SK-N-SH (cell line): ENCODE measurements around the gene GLRA3. TPM values are rescaled to one million over a fixed set of nuclear protein-coding genes. Genes with fewer than 3 reads are reported as not detected.

Source experiments
- CTCF ChIA-PET: fragments of 300-600, 350-600 bp; formaldehyde crosslinking; extraction: SDS; loops from one replicate; lab custom pipeline; 2021; lab: Yijun Ruan, JAX
- POLR2A ChIA-PET: fragments of 350-600 bp; sonication (Branson Sonifier 250); formaldehyde crosslinking; extraction: SDS; loops from one replicate; lab custom pipeline; 2020; ENCODE audit warnings: antibody characterized with exemption, inconsistent platforms; lab: Yijun Ruan, JAX
- DNase-seq: peaks from one replicate; pipeline ENCODE4 v3.0.0; 2012
- H2AFZ ChIP-seq: fragments of 200-600 bp; sonication (generic); 2 replicates; pipeline ENCODE4 v1.8.1; 2016; ENCODE audit warnings: antibody characterized with exemption, mild to moderate bottlenecking, low read depth
- H3F3A ChIP-seq: fragments of 200-600 bp; sonication (generic); replicated peaks from 2 replicates; pipeline ENCODE3; 2016; ENCODE audit warnings: antibody characterized with exemption, mild to moderate bottlenecking; ENCODE audit not compliant: insufficient read depth
- H3K27ac ChIP-seq, 2 experiments: fragments of 200-500 bp in 1 of 2; fragments of 200-600 bp in 1 of 2; sonication (Bioruptor generic) in 1 of 2; sonication (generic), shearing (Covaris generic) in 1 of 2; 2 replicates each; pipeline versions ENCODE4 v1.5.1 to v1.6.1; 2014 to 2016; ENCODE audit warnings: low read depth in 2 of 2, inconsistent platforms in 1 of 2, low read length in 1 of 2, mild to moderate bottlenecking in 1 of 2, mixed read lengths in 1 of 2
- H3K27me3 ChIP-seq: fragments of 200-600 bp; sonication (generic), shearing (Covaris generic); 2 replicates; pipeline ENCODE4 v1.6.1; 2016; ENCODE audit warnings: mixed run types; ENCODE audit not compliant: insufficient read depth
- H3K36me3 ChIP-seq, 2 experiments: fragments of 200-500 bp in 1 of 2; fragments of 200-600 bp in 1 of 2; sonication (Bioruptor generic) in 1 of 2; sonication (generic) in 1 of 2; replicated peaks in 1 of 2; 2 replicates each; pipeline versions ENCODE3 to v1.5.1; 2014 to 2016; ENCODE audit warnings: low read length in 1 of 2, mild to moderate bottlenecking in 1 of 2; ENCODE audit not compliant: insufficient read depth in 2 of 2, control insufficient read depth in 1 of 2
- H3K4me1 ChIP-seq, 2 experiments: fragments of 200-500 bp in 1 of 2; fragments of 200-600 bp in 1 of 2; sonication (Bioruptor generic) in 1 of 2; sonication (generic), shearing (Covaris generic) in 1 of 2; 2 replicates each; pipeline versions ENCODE4 v1.5.1 to v1.6.1; 2014 to 2016; ENCODE audit warnings: low read depth in 1 of 2, low read length in 1 of 2, mixed run types in 1 of 2; ENCODE audit not compliant: insufficient read depth in 2 of 2, control insufficient read depth in 1 of 2
- H3K4me2 ChIP-seq: fragments of 200-600 bp; sonication (generic), shearing (Covaris generic); 2 replicates; pipeline ENCODE4 v1.6.1; 2017; ENCODE audit warnings: mixed run types
- H3K4me3 ChIP-seq, 2 experiments: fragments of 200-500 bp in 1 of 2; fragments of 200-600 bp in 1 of 2; sonication (Bioruptor generic) in 1 of 2; sonication (generic), shearing (Covaris generic) in 1 of 2; 2 replicates each; pipeline versions ENCODE4 v1.5.1 to v1.8.1; 2014 to 2016; ENCODE audit warnings: low read depth in 2 of 2, inconsistent platforms in 1 of 2, low read length in 1 of 2, mild to moderate bottlenecking in 1 of 2, mixed read lengths in 1 of 2, moderate library complexity in 1 of 2
- H3K79me2 ChIP-seq: fragments of 200-600 bp; sonication (generic); 2 replicates; pipeline ENCODE4 v1.8.1; 2017; ENCODE audit warnings: mild to moderate bottlenecking; ENCODE audit not compliant: insufficient read depth
- H3K9ac ChIP-seq: fragments of 200-600 bp; sonication (generic); 2 replicates; pipeline ENCODE4 v1.6.1; 2017; ENCODE audit warnings: mixed run types
- H3K9me2 ChIP-seq: fragments of 200-600 bp; sonication (generic); 2 replicates; pipeline ENCODE4 v1.6.1; 2017; ENCODE audit warnings: mixed run types
- H3K9me3 ChIP-seq: fragments of 200-600 bp; sonication (generic); 2 replicates; pipeline ENCODE4 v1.6.1; 2017; ENCODE audit warnings: mixed run types, mild to moderate bottlenecking, moderate library complexity
- H4K20me1 ChIP-seq: fragments of 200-600 bp; sonication (generic); 2 replicates; pipeline ENCODE4 v1.6.1; 2017; ENCODE audit warnings: mild to moderate bottlenecking, mixed run types; ENCODE audit not compliant: insufficient read depth
- CHD2 ChIP-seq: fragments of 150-350 bp; IDR thresholded peaks from 2 replicates; pipeline ENCODE4 v1.6.1; 2018; ENCODE audit warnings: low read length; ENCODE audit not compliant: partially characterized antibody
- GATA2 ChIP-seq: sonication (generic); formaldehyde crosslinking; IDR thresholded peaks from 2 replicates; pipeline ENCODE4 v1.5.0; 2020; ENCODE audit warnings: mild to moderate bottlenecking, missing genetic modification reagents
- POLR2AphosphoS5 ChIP-seq: IDR thresholded peaks from 2 replicates; pipeline ENCODE4 v1.6.1; 2012; ENCODE audit warnings: low read depth, low read length
- RAD21 ChIP-seq: IDR thresholded peaks from 2 replicates; pipeline ENCODE4 v1.6.1; 2012; ENCODE audit warnings: mild to moderate bottlenecking, low read length
- RFX5 ChIP-seq: IDR thresholded peaks from 2 replicates; pipeline ENCODE4 v1.6.1; 2012; ENCODE audit warnings: mild to moderate bottlenecking, improper control_type of control experiment, low read length
- RXRA ChIP-seq: IDR thresholded peaks from 2 replicates; pipeline ENCODE4 v1.4.0; 2012; ENCODE audit warnings: low read depth, mild to moderate bottlenecking, borderline replicate concordance
- WGBS: methylation state at CpG from one replicate; pipeline ENCODE4 v1.1.6; 2017; ENCODE audit warnings: low lambda C conversion rate; 5-methylcytosine and 5-hydroxymethylcytosine counted together
- polyA plus RNA-seq, 3 experiments: library from polyadenylated mRNA; depleted of rRNA; stranded (reverse); fragments of >200 nt; gene quantifications; 2 replicates each; pipeline ENCODE4 v1.2.3, GENCODE V29; 2012
- TF ChIP-seq, protein P1 (sequence below): fragments of 200-600 bp; sonication (generic); IDR thresholded peaks from 2 replicates; pipeline ENCODE4 v1.6.1; 2017; ENCODE audit warnings: antibody characterized with exemption, mild to moderate bottlenecking, moderate library complexity
- TF ChIP-seq, protein P2 (sequence below): fragments of 150-350 bp; IDR thresholded peaks from 2 replicates; pipeline ENCODE4 v1.6.1; 2016; ENCODE audit warnings: mild to moderate bottlenecking, low read depth, low read length
- TF ChIP-seq, protein P3 (sequence below): IDR thresholded peaks from 2 replicates; pipeline ENCODE4 v1.4.0; 2012; ENCODE audit warnings: low read depth
- TF ChIP-seq, protein P4 (sequence below): IDR thresholded peaks from 2 replicates; pipeline ENCODE4 v1.4.0; 2012; ENCODE audit warnings: low read depth, borderline replicate concordance
- TF ChIP-seq, protein P5 (sequence below): IDR thresholded peaks from 2 replicates; pipeline ENCODE4 v1.6.1; 2012; ENCODE audit warnings: mild to moderate bottlenecking, low read depth, low read length, moderate library complexity

The GLRA3 gene
- polyA plus RNA-seq, 1 of the 3 experiments (the other 2 are of a cell fraction), result not detected

DNA sequence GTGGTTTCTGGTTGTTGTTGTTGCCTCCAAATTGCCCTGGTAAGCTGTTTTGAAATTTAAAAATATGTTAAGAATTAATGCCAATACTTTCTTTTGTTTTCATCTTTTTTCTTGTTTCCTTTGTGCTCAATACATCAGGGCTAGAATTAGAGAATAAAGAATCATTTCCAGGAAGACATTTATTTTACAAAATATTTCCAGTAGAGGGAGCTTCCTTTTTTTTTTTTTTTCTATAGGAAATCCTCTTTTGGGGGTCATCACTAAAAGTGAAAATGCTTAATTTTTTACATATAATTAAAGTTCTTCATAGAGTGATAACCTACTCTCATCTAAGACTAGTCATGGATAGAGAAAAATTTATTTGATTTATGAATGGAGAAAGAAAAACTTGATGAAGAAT is 2.4 kb downstream of the GLRA3 start:
- H3F3A ChIP-seq, result no peaks in the 10 kb centered on the region
- TF ChIP-seq, protein P1, sequence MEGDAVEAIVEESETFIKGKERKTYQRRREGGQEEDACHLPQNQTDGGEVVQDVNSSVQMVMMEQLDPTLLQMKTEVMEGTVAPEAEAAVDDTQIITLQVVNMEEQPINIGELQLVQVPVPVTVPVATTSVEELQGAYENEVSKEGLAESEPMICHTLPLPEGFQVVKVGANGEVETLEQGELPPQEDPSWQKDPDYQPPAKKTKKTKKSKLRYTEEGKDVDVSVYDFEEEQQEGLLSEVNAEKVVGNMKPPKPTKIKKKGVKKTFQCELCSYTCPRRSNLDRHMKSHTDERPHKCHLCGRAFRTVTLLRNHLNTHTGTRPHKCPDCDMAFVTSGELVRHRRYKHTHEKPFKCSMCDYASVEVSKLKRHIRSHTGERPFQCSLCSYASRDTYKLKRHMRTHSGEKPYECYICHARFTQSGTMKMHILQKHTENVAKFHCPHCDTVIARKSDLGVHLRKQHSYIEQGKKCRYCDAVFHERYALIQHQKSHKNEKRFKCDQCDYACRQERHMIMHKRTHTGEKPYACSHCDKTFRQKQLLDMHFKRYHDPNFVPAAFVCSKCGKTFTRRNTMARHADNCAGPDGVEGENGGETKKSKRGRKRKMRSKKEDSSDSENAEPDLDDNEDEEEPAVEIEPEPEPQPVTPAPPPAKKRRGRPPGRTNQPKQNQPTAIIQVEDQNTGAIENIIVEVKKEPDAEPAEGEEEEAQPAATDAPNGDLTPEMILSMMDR, result peak; percentile 37
- no peak for TF ChIP-seq GATA2
- no peaks in the 10 kb centered on the region for H3K36me3 ChIP-seq
- H3K9ac ChIP-seq, result no peak overlapping the region
- no peak for DNase-seq
- H3K4me3 ChIP-seq, result no peak overlapping the region
- H4K20me1 ChIP-seq, result no peaks in the 10 kb centered on the region
- no peaks in the 10 kb centered on the region for H3K9me2 ChIP-seq
- H3K9me3 ChIP-seq, result no peaks in the 10 kb centered on the region
- H3K4me2 ChIP-seq, result no peak overlapping the region
- no peak overlapping the region for H3K27ac ChIP-seq
- no peak overlapping the region for H2AFZ ChIP-seq
- H3K79me2 ChIP-seq, result no peaks in the 10 kb centered on the region
- H3K27me3 ChIP-seq, result no peaks in the 10 kb centered on the region
- no peaks in the 10 kb centered on the region; a peak in 1 of 4 replicates for H3K4me1 ChIP-seq
- POLR2A ChIA-PET, result no interaction called here
- CTCF ChIA-PET, result interaction anchor here (1.0 to 1.5 kb wide), 3 partner anchors 13 to 63 kb away, joined by 3 to 5 read pairs (median 3); no protein-coding TSS in a partner anchor

DNA sequence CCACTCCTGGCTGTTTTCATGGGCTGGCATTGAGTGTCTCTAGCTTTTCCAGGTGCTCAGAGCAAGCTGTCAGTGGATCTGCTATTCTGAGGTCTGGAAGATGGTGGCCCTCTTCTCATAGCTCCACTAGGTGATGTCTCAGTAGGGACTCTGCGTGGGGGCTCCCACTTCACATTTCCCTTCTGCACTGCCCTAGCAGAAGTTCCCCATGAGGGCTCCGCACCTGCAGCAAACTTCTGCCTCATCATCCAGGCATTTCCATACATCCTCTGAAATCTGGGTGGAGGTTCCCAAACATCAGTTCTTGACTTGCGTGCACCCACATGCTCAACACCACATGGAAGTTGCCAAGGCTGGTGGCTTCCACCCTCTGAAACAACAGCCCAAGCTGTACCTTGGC is 13.8 kb downstream of the GLRA3 start:
- Histone ChIP-seq H3K36me3 (no peaks in the 10 kb centered on the region), H4K20me1 (no peaks in the 10 kb centered on the region), H3K9me3 (no peaks in the 10 kb centered on the region), H3K9ac (no peak overlapping the region), H3F3A (no peaks in the 10 kb centered on the region), H3K4me2 (no peak overlapping the region), H3K9me2 (no peaks in the 10 kb centered on the region), H3K27ac (no peak overlapping the region), H3K4me1 (no peaks in the 10 kb centered on the region), H3K4me3 (no peak overlapping the region), H3K79me2 (no peaks in the 10 kb centered on the region), H3K27me3 (no peaks in the 10 kb centered on the region), H2AFZ (no peak overlapping the region)
- 8% methylated on average over 3 of the region's 3 CpGs for WGBS
- CTCF ChIA-PET, result no interaction called here
- POLR2A ChIA-PET, result no interaction called here
- no peak for DNase-seq
- TF ChIP-seq POLR2AphosphoS5 (no peak), RAD21 (no peak)

DNA sequence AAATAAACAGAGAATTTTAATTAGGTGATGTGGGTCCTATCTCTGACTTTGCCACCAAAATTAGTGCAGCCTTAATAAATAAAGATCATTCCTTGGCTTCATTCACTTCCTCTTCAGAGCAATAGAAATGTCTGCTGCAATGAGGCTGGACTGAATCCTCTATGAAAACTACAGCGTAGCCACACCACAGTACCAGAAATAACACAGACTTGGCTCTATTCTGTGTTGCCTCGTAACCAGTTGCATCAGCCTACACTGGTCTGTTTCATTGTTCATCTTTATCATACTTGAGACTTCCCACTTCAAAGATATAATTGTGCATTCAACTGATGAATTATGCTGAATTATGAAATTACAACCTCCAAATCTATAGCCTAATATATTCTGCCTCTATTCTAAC is 15.8 kb downstream of the GLRA3 start:
- no peak for TF ChIP-seq RXRA
- no peak for TF ChIP-seq CHD2
- TF ChIP-seq, protein P2, sequence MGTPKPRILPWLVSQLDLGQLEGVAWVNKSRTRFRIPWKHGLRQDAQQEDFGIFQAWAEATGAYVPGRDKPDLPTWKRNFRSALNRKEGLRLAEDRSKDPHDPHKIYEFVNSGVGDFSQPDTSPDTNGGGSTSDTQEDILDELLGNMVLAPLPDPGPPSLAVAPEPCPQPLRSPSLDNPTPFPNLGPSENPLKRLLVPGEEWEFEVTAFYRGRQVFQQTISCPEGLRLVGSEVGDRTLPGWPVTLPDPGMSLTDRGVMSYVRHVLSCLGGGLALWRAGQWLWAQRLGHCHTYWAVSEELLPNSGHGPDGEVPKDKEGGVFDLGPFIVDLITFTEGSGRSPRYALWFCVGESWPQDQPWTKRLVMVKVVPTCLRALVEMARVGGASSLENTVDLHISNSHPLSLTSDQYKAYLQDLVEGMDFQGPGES, result no peak
- TF ChIP-seq, protein P3, sequence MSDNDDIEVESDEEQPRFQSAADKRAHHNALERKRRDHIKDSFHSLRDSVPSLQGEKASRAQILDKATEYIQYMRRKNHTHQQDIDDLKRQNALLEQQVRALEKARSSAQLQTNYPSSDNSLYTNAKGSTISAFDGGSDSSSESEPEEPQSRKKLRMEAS, result no peak
- TF ChIP-seq, protein P4, sequence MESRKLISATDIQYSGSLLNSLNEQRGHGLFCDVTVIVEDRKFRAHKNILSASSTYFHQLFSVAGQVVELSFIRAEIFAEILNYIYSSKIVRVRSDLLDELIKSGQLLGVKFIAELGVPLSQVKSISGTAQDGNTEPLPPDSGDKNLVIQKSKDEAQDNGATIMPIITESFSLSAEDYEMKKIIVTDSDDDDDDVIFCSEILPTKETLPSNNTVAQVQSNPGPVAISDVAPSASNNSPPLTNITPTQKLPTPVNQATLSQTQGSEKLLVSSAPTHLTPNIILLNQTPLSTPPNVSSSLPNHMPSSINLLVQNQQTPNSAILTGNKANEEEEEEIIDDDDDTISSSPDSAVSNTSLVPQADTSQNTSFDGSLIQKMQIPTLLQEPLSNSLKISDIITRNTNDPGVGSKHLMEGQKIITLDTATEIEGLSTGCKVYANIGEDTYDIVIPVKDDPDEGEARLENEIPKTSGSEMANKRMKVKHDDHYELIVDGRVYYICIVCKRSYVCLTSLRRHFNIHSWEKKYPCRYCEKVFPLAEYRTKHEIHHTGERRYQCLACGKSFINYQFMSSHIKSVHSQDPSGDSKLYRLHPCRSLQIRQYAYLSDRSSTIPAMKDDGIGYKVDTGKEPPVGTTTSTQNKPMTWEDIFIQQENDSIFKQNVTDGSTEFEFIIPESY, result no peak
- TF ChIP-seq, protein P5, sequence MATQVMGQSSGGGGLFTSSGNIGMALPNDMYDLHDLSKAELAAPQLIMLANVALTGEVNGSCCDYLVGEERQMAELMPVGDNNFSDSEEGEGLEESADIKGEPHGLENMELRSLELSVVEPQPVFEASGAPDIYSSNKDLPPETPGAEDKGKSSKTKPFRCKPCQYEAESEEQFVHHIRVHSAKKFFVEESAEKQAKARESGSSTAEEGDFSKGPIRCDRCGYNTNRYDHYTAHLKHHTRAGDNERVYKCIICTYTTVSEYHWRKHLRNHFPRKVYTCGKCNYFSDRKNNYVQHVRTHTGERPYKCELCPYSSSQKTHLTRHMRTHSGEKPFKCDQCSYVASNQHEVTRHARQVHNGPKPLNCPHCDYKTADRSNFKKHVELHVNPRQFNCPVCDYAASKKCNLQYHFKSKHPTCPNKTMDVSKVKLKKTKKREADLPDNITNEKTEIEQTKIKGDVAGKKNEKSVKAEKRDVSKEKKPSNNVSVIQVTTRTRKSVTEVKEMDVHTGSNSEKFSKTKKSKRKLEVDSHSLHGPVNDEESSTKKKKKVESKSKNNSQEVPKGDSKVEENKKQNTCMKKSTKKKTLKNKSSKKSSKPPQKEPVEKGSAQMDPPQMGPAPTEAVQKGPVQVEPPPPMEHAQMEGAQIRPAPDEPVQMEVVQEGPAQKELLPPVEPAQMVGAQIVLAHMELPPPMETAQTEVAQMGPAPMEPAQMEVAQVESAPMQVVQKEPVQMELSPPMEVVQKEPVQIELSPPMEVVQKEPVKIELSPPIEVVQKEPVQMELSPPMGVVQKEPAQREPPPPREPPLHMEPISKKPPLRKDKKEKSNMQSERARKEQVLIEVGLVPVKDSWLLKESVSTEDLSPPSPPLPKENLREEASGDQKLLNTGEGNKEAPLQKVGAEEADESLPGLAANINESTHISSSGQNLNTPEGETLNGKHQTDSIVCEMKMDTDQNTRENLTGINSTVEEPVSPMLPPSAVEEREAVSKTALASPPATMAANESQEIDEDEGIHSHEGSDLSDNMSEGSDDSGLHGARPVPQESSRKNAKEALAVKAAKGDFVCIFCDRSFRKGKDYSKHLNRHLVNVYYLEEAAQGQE, result no peak
- no peak for TF ChIP-seq RFX5
- TF ChIP-seq, all 33 proteins: peak for 0

More for the DNA sequence above, 15.8 kb downstream of the GLRA3 start:
- Histone ChIP-seq H3K9ac (no peak overlapping the region), H3K27ac (no peak overlapping the region), H3K9me3 (no peaks in the 10 kb centered on the region), H4K20me1 (no peaks in the 10 kb centered on the region), H3K4me2 (no peak overlapping the region), H3K9me2 (no peaks in the 10 kb centered on the region), H3K4me3 (no peak overlapping the region), H3K36me3 (no peaks in the 10 kb centered on the region), H3K4me1 (no peaks in the 10 kb centered on the region), H3K27me3 (no peaks in the 10 kb centered on the region), H2AFZ (no peak overlapping the region), H3K79me2 (no peaks in the 10 kb centered on the region), H3F3A (no peaks in the 10 kb centered on the region)
- ChIA-PET CTCF (interaction anchor here (1.1 kb wide), 1 partner anchor 13 kb away, joined by 5 read pairs; no protein-coding TSS in a partner anchor), POLR2A (no interaction called here)
- DNase-seq, result no peak
- WGBS, result 8% methylated on average over 2 of the region's 2 CpGs
